ENCODE measurements around the gene G2E3.
"Not testable (repeated sequence)": the region's sequence is repeated elsewhere in the genome, so short reads cannot be mapped to it uniquely, and the experiment has no call there.

G2E3 gene

DNA sequence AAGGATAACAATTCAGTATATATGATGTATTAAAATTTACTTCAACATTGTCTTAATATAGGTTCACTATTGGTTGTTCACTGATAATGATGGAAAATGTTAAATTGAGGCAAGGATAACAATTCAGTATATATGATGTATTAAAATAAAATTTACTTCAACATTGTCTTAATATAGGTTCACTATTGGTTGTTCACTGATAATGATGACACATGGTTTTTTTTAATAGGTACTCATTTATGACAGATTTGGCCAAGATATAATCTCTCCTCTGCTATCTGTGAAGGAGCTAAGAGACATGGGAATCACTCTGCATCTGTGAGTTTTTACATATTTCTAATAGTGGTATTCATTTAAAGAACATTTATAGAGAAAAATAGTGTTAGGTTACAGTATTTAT, 71.3 kb downstream of the G2E3 start:
- TF ChIP-seq EZH2 (IDR thresholded peaks at IDR 0.05; ENCODE audit: borderline replicate concordance, low read depth, low read length, severe bottlenecking) = no peak
- TF ChIP-seq, protein P1, sequence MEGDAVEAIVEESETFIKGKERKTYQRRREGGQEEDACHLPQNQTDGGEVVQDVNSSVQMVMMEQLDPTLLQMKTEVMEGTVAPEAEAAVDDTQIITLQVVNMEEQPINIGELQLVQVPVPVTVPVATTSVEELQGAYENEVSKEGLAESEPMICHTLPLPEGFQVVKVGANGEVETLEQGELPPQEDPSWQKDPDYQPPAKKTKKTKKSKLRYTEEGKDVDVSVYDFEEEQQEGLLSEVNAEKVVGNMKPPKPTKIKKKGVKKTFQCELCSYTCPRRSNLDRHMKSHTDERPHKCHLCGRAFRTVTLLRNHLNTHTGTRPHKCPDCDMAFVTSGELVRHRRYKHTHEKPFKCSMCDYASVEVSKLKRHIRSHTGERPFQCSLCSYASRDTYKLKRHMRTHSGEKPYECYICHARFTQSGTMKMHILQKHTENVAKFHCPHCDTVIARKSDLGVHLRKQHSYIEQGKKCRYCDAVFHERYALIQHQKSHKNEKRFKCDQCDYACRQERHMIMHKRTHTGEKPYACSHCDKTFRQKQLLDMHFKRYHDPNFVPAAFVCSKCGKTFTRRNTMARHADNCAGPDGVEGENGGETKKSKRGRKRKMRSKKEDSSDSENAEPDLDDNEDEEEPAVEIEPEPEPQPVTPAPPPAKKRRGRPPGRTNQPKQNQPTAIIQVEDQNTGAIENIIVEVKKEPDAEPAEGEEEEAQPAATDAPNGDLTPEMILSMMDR (IDR thresholded peaks at IDR 0.05; ENCODE audit: borderline replicate concordance, extremely low read depth, low read length, poor library complexity, severe bottlenecking) = no peak
- H3K9ac ChIP-seq (ENCODE audit: low read depth, low read length) = no peak overlapping the region
- no peak overlapping the region for H3K4me2 ChIP-seq (ENCODE audit: insufficient read depth, low read length)
- no peak overlapping the region for H3K27ac ChIP-seq (ENCODE audit: low read length)
- no peak for ATAC-seq (ENCODE audit: insufficient read depth, low read depth)
- no peak overlapping the region for H2AFZ ChIP-seq (ENCODE audit: low read depth, low read length)
- peaks cover 37% of the 10 kb centered on the region for H3K36me3 ChIP-seq (ENCODE audit: insufficient read depth, low read length)
- H3K4me3 ChIP-seq (ENCODE audit: low read depth in 1 of 2, low read length in 2 of 2) = no peak overlapping the region
- no peaks in the 10 kb centered on the region for H3K9me3 ChIP-seq (ENCODE audit: insufficient read depth, low read length, severe bottlenecking)
- H3K27me3 ChIP-seq (ENCODE audit: insufficient read depth, low read length, poor library complexity) = no peaks in the 10 kb centered on the region
- no peak for DNase-seq
- H3K79me2 ChIP-seq (ENCODE audit: insufficient read depth, low read length) = peaks cover 53% of the 10 kb centered on the region
- H4K20me1 ChIP-seq (ENCODE audit: insufficient read depth, low read length) = peaks cover 8% of the 10 kb centered on the region; the same call in 1 of the 2 replicates
- H3K4me1 ChIP-seq (ENCODE audit: insufficient read depth, low read length) = peaks cover 4% of the 10 kb centered on the region; the same call in 1 of the 2 replicates

DNA sequence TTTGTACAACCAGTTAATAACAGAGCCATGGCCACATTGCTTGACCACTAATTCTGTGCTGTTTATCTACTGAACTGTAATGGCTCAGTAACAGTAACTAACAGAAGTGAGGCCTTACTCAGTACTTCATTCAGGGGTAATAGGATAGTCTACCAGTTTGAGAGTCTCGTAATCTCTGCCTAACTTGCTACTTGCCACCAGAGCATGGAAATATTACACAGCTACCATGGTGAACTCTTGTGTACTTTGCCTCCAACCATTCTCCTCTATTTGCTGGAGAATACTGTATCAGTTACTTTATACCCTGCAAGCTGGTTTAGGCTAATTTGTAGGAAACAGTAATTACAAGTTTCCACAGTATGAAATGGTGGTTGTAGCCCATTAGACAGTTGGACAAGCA, 73.8 kb downstream of the G2E3 start:
- no peak overlapping the region for H3K4me2 ChIP-seq (ENCODE audit: insufficient read depth, low read length)
- no peak for ATAC-seq (ENCODE audit: insufficient read depth, low read depth)
- H4K20me1 ChIP-seq (ENCODE audit: insufficient read depth, low read length) = 0 out of 2 replicates have a peak, but pooled peaks cover 2% of the 10 kb centered on the region
- no peak for DNase-seq
- no peaks in the 10 kb centered on the region for H3K9me3 ChIP-seq (ENCODE audit: insufficient read depth, low read length, severe bottlenecking)
- H3K4me1 ChIP-seq (ENCODE audit: insufficient read depth, low read length) = no peaks in the 10 kb centered on the region
- H3K27me3 ChIP-seq (ENCODE audit: insufficient read depth, low read length, poor library complexity) = no peaks in the 10 kb centered on the region
- no peak overlapping the region for H3K4me3 ChIP-seq (ENCODE audit: low read depth in 1 of 2, low read length in 2 of 2)
- H3K27ac ChIP-seq (ENCODE audit: low read length) = no peak overlapping the region
- no peak overlapping the region for H3K9ac ChIP-seq (ENCODE audit: low read depth, low read length)
- H3K36me3 ChIP-seq (ENCODE audit: insufficient read depth, low read length) = peaks cover 54% of the 10 kb centered on the region
- TF ChIP-seq EZH2 (IDR thresholded peaks at IDR 0.05; ENCODE audit: borderline replicate concordance, low read depth, low read length, severe bottlenecking) = no peak
- TF ChIP-seq, protein P1 (IDR thresholded peaks at IDR 0.05; ENCODE audit: borderline replicate concordance, extremely low read depth, low read length, poor library complexity, severe bottlenecking) = no peak
- peaks cover 34% of the 10 kb centered on the region for H3K79me2 ChIP-seq (ENCODE audit: insufficient read depth, low read length)
- no peak overlapping the region for H2AFZ ChIP-seq (ENCODE audit: low read depth, low read length)

DNA sequence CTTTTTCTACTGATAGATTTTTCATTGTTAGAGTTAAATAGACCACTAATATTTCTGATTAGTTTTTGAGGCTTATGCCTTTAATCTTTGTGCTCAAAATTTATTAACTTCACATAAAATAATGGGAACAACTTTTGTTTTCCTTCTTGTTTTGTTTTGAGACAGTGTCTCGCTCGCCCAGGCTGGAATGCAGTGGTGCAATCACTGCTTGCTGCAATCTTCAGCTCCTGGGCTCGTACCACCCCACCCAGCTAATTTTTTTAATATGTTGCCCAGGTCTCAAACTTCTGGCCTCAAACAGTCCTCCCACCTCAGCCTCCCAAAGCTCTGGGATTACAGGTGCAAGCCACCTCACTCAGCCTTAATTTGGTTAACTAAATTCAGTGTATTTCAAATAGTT, 80.0 kb downstream of the G2E3 start:
- ATAC-seq (ENCODE audit: insufficient read depth, low read depth) (no peak), DNase-seq (no peak)
- TF ChIP-seq, protein P1 (IDR thresholded peaks at IDR 0.05; ENCODE audit: borderline replicate concordance, extremely low read depth, low read length, poor library complexity, severe bottlenecking) = no peak
- no peak for TF ChIP-seq EZH2 (IDR thresholded peaks at IDR 0.05; ENCODE audit: borderline replicate concordance, low read depth, low read length, severe bottlenecking)
- Histone ChIP-seq H3K4me1 (ENCODE audit: insufficient read depth, low read length) (no peaks in the 10 kb centered on the region), H3K79me2 (ENCODE audit: insufficient read depth, low read length) (peaks cover 2% of the 10 kb centered on the region; the same call in 1 of the 2 replicates), H3K27me3 (ENCODE audit: insufficient read depth, low read length, poor library complexity) (no peaks in the 10 kb centered on the region), H3K27ac (ENCODE audit: low read length) (no peak overlapping the region), H4K20me1 (ENCODE audit: insufficient read depth, low read length) (no peaks in the 10 kb centered on the region), H3K36me3 (ENCODE audit: insufficient read depth, low read length) (peaks cover 58% of the 10 kb centered on the region), H3K4me3 (ENCODE audit: low read depth in 1 of 2, low read length in 2 of 2) (no peak overlapping the region), H2AFZ (ENCODE audit: low read depth, low read length) (no peak overlapping the region), H3K9me3 (ENCODE audit: insufficient read depth, low read length, severe bottlenecking) (peaks cover 2% of the 10 kb centered on the region), H3K4me2 (ENCODE audit: insufficient read depth, low read length) (no peak overlapping the region), H3K9ac (ENCODE audit: low read depth, low read length) (no peak overlapping the region)

DNA sequence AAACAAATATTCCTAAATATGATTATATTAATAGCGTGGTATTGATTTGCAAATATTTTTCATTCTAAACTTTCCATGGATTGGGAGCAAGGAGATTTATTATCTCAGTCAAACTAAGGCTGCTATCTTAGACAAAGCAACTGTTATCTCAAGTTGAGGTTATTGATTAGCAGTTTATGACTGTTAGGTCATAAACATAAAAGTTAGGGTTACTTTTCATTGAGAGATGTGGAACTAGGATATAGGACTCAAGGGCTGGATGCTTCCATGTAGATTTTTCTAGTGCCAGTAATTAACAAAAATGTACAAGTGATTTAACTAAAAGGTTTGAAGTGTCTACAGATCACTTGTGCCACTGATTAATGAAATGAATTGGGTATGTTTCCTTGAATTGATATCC, 82.2 kb downstream of the G2E3 start:
- Histone ChIP-seq H3K4me3 (ENCODE audit: low read depth in 1 of 2, low read length in 2 of 2) (no peak overlapping the region), H3K79me2 (ENCODE audit: insufficient read depth, low read length) (peaks cover 11% of the 10 kb centered on the region; the same call in 1 of the 2 replicates)

DNA sequence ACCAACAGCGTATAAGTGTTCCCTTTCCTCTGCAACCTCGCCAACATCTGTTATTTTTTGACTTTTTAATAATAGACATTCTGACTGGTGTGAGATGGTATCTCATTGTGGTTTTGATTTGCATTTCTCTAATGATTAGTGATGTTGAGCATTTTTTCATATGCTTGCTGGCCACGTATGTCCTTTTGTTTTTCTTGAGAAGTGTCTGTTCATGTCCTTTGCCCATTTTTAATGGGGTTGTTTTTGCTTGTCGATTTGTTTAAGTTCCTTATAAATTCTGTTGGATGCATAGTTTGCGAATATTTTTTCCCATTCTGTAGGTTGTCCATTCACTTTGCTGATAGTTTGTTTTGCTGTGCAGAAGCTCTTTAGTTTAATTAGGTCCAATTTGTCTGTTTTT, 85.5 kb downstream of the G2E3 start:
- H2AFZ ChIP-seq (ENCODE audit: low read depth, low read length); H3K9ac ChIP-seq (ENCODE audit: low read depth, low read length); H3K4me1 ChIP-seq (ENCODE audit: insufficient read depth, low read length); H3K4me3 ChIP-seq (ENCODE audit: low read depth in 1 of 2, low read length in 2 of 2); H3K4me2 ChIP-seq (ENCODE audit: insufficient read depth, low read length); H3K27ac ChIP-seq (ENCODE audit: low read length); DNase-seq; H3K27me3 ChIP-seq (ENCODE audit: insufficient read depth, low read length, poor library complexity); H4K20me1 ChIP-seq (ENCODE audit: insufficient read depth, low read length); ATAC-seq (ENCODE audit: insufficient read depth, low read depth); H3K9me3 ChIP-seq (ENCODE audit: insufficient read depth, low read length, severe bottlenecking): not testable (repeated sequence)
- 0 out of 2 replicates have a peak, but pooled peaks cover 14% of the 10 kb centered on the region for H3K79me2 ChIP-seq (ENCODE audit: insufficient read depth, low read length)
- peaks cover 38% of the 10 kb centered on the region for H3K36me3 ChIP-seq (ENCODE audit: insufficient read depth, low read length)

More for the DNA sequence above, 82.2 kb downstream of the G2E3 start:
- Histone ChIP-seq H3K4me2 (ENCODE audit: insufficient read depth, low read length) (no peak overlapping the region), H3K36me3 (ENCODE audit: insufficient read depth, low read length) (peaks cover 49% of the 10 kb centered on the region), H3K27ac (ENCODE audit: low read length) (no peak overlapping the region), H2AFZ (ENCODE audit: low read depth, low read length) (no peak overlapping the region), H3K27me3 (ENCODE audit: insufficient read depth, low read length, poor library complexity) (no peaks in the 10 kb centered on the region), H3K4me1 (ENCODE audit: insufficient read depth, low read length) (no peaks in the 10 kb centered on the region), H3K9ac (ENCODE audit: low read depth, low read length) (no peak overlapping the region), H4K20me1 (ENCODE audit: insufficient read depth, low read length) (no peaks in the 10 kb centered on the region), H3K9me3 (ENCODE audit: insufficient read depth, low read length, severe bottlenecking) (peaks cover 9% of the 10 kb centered on the region)
- no peak for TF ChIP-seq EZH2 (IDR thresholded peaks at IDR 0.05; ENCODE audit: borderline replicate concordance, low read depth, low read length, severe bottlenecking)
- TF ChIP-seq, protein P1 (IDR thresholded peaks at IDR 0.05; ENCODE audit: borderline replicate concordance, extremely low read depth, low read length, poor library complexity, severe bottlenecking) = no peak
- no peak for DNase-seq
- ATAC-seq (ENCODE audit: insufficient read depth, low read depth) = no peak
